AG04450 (cell line): ENCODE data around the gene CCDC12. TPM values are rescaled to one million over a fixed set of nuclear protein-coding genes. Genes with fewer than 3 reads are reported as not detected.

Experiments
- CTCF ChIA-PET: fragments of 300-600, 350-600 bp; formaldehyde crosslinking; extraction: SDS; loops from one replicate; lab custom pipeline; 2022; ENCODE audit warnings: antibody characterized with exemption, inconsistent platforms; lab: Charles Lee
- POLR2A ChIA-PET: fragments of 350-600 bp; formaldehyde crosslinking; extraction: SDS; loops from one replicate; lab custom pipeline; 2021; ENCODE audit warnings: antibody characterized with exemption, inconsistent platforms; lab: Yijun Ruan, JAX
- DNase-seq: peaks from one replicate; pipeline ENCODE4 v3.0.0-alpha.2; 2011; ENCODE audit warnings: low read depth, low spot score
- H3K27ac ChIP-seq: one replicate; pipeline ENCODE4 v1.5.1; 2012; ENCODE audit warnings: low read depth, low read length, control low read depth
- H3K27me3 ChIP-seq: one replicate; pipeline ENCODE4 v1.6.0; 2012; ENCODE audit warnings: low read length; ENCODE audit not compliant: control insufficient read depth, insufficient read depth
- H3K4me3 ChIP-seq: 2 replicates; pipeline ENCODE4 v1.5.1; 2011; ENCODE audit warnings: mild to moderate bottlenecking, low read depth, low read length, control low read depth
- H3K9me3 ChIP-seq: 2 replicates; pipeline ENCODE4 v1.5.1; 2012; ENCODE audit warnings: low read length; ENCODE audit not compliant: control insufficient read depth, insufficient read depth
- polyA plus RNA-seq: library from polyadenylated mRNA; depleted of rRNA; stranded (reverse); fragments of >200 nt; gene quantifications from 2 replicates; pipeline ENCODE4 v1.2.3, GENCODE V29; 2011
- TF ChIP-seq, protein P1 (sequence below): IDR thresholded peaks from 2 replicates; pipeline ENCODE4 v1.5.1; 2011; ENCODE audit warnings: low read depth, low read length, control low read depth, inconsistent platforms

Gene CCDC12
- polyA plus RNA-seq, 1 experiment: 18.3 TPM

DNA sequence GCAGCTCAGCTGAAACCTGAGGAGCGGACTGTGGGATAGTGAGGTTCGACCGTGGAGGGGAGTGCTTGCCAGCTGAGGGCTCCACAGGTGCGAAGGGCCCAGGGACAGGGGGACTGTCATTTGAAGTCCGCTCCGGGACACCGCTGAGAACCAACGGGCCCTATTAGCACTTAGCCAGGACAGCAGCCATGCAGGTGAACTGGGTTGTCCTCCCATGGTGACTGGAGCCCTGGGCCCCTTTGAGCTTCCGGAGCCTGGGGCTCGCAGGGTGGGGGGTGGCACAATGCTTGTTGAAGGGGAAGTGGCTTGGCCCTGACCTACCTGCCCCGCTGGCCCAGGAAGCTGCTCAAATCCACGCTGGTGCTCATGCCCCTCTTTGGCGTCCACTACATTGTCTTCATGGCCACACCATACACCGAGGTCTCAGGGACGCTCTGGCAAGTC is 74.3 kb downstream of the CCDC12 start:
- no peaks in the 10 kb centered on the region; the same call in 1 of the 2 replicates for H3K9me3 ChIP-seq
- TF ChIP-seq, protein P1, sequence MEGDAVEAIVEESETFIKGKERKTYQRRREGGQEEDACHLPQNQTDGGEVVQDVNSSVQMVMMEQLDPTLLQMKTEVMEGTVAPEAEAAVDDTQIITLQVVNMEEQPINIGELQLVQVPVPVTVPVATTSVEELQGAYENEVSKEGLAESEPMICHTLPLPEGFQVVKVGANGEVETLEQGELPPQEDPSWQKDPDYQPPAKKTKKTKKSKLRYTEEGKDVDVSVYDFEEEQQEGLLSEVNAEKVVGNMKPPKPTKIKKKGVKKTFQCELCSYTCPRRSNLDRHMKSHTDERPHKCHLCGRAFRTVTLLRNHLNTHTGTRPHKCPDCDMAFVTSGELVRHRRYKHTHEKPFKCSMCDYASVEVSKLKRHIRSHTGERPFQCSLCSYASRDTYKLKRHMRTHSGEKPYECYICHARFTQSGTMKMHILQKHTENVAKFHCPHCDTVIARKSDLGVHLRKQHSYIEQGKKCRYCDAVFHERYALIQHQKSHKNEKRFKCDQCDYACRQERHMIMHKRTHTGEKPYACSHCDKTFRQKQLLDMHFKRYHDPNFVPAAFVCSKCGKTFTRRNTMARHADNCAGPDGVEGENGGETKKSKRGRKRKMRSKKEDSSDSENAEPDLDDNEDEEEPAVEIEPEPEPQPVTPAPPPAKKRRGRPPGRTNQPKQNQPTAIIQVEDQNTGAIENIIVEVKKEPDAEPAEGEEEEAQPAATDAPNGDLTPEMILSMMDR: no peak
- CTCF ChIA-PET: no interaction called here
- H3K27me3 ChIP-seq: peaks cover 6% of the 10 kb centered on the region
- POLR2A ChIA-PET: no interaction called here
- no peak overlapping the region for H3K4me3 ChIP-seq
- no peak for DNase-seq
- no peak overlapping the region for H3K27ac ChIP-seq

DNA sequence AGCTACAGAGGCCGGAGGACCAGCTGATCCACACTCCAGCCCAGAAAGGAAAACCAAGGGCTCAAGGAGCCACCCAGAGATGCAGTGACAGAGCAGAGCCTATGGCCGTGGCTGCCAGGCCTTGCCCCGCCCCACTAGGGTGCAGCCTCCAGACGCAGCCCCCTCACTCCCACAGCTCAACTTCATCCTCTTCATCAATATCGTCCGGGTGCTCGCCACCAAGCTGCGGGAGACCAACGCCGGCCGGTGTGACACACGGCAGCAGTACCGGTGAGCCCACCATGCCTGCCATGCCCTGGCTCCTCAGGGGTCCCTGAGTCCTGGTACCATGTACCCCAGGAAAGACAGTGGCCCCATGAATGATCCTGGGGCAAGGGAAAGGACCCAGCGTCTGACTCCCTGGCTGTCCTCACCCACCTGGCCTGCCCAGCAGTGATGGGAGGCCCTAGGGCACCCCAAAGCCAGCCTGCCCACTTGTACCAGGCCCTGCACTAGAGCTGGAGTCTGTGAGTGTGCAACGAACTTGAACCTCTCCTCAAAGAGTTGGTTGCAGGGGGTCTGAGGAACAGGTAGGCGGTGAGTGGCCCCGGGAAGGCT is 74.9 kb downstream of the CCDC12 start:
- no peaks in the 10 kb centered on the region; the same call in 1 of the 2 replicates for H3K9me3 ChIP-seq
- TF ChIP-seq, protein P1: no peak
- no peak for DNase-seq
- POLR2A ChIA-PET: no interaction called here
- no peak overlapping the region for H3K4me3 ChIP-seq
- no peak overlapping the region for H3K27ac ChIP-seq
- CTCF ChIA-PET: no interaction called here
- peaks cover 12% of the 10 kb centered on the region for H3K27me3 ChIP-seq

DNA sequence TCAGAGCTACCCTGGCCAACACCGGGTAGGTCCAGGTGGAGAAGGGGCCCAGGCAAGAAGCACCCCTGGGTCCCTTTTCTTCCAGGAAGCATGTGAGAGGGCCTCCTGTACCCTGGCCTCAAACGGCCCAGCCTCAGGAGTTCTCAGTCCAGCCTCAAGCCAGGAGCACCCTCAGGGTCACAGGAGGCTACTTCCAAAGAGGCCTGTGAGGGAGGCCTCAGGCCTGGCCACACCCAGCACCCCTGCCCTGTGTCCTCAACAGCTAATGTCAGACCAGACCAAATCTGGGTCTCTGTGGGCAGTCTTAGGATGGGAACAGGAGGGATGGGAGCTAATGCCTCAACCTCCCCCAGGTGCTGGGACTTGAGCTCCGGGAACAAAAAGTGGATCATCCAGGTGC is 75.5 kb downstream of the CCDC12 start:
- ChIA-PET POLR2A (interaction anchor here (0.7 kb wide), 1 partner anchor 208 kb away, joined by 3 read pairs; no protein-coding TSS in a partner anchor), CTCF (no interaction called here)
- no peak for DNase-seq
- H3K4me3 ChIP-seq: no peak overlapping the region
- H3K27ac ChIP-seq: no peak overlapping the region
- H3K9me3 ChIP-seq: no peaks in the 10 kb centered on the region; the same call in 1 of the 2 replicates
- TF ChIP-seq, protein P1: no peak
- H3K27me3 ChIP-seq: peaks cover 17% of the 10 kb centered on the region

DNA sequence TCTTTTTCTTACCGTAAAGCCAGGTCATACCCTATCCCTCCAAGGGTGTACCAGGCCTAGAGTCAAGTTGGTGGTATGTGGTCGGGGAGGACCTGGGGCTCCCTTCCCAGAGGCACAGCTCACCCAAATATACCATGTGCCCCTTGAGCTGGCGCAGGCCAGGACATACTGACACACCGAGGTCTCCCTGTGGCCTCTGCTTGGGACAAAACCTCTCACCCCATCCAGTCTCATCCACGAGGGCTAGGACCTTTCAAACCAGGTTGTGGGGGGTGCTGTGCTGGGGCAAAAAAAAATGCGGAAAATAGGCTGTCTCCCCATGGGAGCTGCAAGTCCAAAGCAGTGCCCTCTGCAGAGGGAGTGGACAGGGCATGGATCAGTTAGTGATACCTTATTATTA is 76.2 kb downstream of the CCDC12 start:
- Histone ChIP-seq H3K27me3 (peaks cover 17% of the 10 kb centered on the region), H3K4me3 (no peak overlapping the region), H3K27ac (no peak overlapping the region), H3K9me3 (no peaks in the 10 kb centered on the region; the same call in 1 of the 2 replicates)
- no peak for DNase-seq
- CTCF ChIA-PET: no interaction called here
- TF ChIP-seq, protein P1: no peak
- POLR2A ChIA-PET: no interaction called here

DNA sequence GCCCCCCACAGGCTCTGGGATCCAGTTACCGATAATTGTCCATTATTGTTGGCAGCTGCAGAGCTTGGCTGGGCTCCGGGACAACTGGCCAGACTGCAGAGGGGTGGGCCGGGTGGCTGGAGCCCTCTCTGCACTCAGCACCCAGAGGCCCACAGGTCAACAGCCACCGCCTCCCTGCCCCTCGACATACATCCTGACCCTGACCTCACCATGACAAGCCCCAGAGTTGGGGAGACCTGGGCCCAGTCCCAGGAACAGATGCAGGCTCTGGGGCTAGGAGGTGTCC is 76.6 kb downstream of the CCDC12 start:
- Histone ChIP-seq H3K9me3 (no peaks in the 10 kb centered on the region; the same call in 1 of the 2 replicates), H3K27me3 (peaks cover 17% of the 10 kb centered on the region), H3K27ac (no peak overlapping the region), H3K4me3 (no peak overlapping the region)
- TF ChIP-seq, protein P1: no peak
- no peak for DNase-seq
- ChIA-PET CTCF (no interaction called here), POLR2A (no interaction called here)
